Umbilical cord (tissue), 2 donors: ENCODE measurements around the gene TDP1. TPM values are rescaled to one million over a fixed set of nuclear protein-coding genes. Genes with fewer than 3 reads are reported as not detected.

Experiments used
- DNase-seq: peaks from one replicate; pipeline ENCODE4 v3.0.0-alpha.2; 2015; ENCODE audit warnings: low spot score
- total RNA-seq: library from RNA; depleted of rRNA; stranded (reverse); fragments of >200 nt; gene quantifications from one replicate; pipeline ENCODE4 v1.2.3, GENCODE V29; 2014; ENCODE audit warnings: low replicate concordance; ENCODE audit not compliant: insufficient read depth

Gene TDP1
- total RNA-seq = 24.1 TPM

DNA sequence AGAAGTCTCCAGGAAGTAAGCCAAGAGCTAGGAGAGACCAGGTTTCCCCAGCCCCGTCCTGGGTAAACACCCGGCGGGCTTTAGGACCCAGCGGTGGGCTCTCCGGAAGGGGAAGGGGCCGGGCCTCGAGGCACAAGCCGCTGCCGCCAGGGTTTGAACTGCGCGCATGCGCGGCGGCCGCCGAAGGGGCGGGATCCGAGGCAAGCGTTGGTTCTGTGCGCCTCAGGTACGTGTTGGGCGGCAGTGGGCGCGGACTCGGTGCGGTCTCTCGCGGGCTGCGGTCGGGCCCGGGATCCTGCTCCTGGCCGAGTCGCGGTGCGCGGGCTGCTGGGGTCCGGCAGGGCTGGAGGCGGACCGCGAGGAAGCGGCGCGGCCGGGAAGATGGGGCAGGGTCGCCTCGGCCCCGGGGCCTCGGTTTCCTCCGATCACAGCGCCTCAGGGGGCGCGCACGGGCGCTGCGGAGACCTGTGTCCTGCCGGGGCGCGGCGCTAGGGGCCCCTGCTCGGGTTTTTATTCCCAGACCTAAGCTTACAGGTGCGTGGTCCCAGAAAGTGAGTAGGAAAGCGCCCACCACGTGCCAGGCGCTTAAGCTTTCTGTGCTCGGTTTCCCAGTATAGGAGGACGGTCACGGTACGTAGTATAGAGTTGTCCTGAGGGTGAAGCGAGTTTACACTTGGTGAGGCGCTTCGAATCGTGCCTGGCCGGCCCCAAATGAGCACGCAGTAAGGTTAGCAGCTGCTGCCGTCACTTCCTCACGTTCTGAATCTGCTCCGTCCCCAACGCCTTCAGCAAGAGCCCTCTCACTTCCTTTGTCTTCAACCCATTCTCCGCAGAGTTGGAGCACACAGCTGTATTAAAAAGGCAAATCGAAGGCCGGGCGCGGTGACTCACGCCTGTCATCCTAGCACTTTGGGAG is at the start of gene TDP1:
TSS of gene TDP1 (plus strand) at position 183 of the 916 bp plus-strand sequence. CDS start 7,188 bp downstream, outside the sequence.
- DNase-seq = peak; percentile 99

DNA sequence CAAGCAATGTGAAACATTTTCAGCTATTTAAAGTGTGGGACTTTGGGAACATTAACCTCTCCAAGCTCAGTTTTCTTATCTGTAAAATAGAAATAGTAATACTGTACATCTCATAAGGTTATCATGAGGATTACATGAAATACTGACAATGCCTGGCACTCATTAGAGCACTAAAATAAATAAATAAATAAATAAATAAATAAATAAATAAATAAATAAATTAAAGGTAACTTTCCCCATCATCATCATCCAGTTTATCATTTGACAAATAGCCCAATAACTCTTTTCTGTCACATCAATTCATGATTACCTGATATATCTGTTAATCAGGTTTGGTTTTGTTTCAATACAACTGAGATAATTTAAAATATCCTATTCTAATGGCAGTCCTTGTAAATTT is 49.7 kb upstream of the TDP1 start:
- no peak for DNase-seq

DNA sequence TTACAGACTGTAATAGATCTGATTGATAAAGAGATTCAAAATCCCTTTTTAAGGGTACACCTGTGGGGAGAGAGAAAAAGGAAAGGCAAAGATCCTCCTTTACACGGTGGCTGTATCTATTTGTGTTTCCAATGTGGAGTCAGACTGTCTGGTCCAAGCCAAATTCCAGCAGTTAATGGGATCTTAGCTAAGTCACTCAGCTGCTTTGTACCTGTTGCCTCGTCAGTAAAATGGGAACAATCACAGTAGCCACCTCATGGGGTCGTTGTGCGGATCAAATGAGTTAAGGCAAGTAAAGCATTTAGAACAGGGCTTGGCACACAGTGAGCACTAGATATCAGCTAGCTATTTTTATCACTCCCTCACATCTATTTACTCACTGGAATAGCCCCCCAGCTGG is 48.1 kb upstream of the TDP1 start:
- DNase-seq = no peak

DNA sequence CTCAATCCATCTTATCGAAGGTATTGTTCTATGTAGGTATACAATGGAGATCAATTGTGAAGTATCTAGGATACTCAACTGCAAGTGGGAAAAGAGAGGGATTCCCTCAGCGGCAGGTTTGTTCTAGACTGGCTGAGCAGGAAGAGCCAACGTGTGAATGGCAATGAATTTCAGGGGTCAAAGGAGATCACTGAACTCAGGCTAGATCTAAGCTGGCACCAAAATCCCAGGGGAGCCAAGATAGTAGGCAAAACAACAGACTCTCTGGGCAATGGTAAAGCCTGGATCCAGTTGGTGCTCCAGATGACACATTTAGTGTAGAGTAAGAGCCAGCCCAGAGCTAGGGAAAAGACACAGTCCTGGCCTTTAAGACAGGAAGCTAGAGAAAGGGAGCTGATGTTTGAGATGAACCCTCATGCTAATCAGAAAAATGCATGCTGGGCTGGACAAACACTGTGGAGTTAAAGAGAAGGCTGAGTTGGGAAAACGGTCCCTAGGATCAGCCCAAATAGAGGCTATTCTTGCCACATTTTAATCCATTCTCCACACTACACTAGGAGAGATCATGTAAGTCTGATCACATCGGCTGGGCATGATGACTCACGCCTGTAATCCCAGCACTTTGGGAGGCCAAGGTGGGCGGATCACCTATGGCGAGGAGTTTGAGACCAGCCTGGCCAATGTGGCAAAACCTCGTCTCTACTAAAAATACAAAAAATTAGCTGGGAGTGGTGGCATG is 46.8 kb upstream of the TDP1 start:
- DNase-seq = no peak

DNA sequence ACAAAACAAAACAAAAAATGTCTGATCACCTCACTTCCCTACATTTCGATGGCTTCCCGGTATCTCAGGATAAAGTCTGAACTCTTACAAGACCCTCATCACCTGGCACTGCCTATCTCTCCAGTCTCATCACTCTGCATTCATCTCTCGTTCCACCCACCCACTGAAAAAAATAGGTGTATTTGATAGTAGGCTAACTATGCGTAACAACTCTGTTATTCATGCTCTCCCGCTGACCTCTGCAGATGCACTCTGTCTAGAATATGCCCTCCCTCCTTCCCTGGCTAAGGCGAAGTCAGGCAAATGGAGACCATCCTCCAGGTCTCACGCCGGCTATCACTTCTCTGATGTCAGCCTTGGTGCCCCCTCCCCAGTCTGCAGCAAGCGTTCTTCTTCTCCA is 46.1 kb upstream of the TDP1 start:
- no peak for DNase-seq

DNA sequence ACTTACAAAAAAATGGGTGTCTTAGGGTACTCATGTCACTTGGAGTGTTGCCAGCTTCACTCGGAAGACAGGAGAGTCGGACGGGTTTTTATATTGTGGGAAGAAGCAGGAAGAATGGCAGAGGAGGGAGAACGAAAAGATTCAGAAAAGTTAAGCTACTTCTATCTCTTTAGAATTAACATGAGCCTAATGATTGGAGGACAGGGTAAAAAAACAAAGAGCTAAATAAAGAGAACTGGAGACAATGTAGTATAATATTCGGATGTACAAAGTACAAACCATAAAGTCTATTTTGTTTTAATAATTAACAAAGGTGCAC is 45.1 kb upstream of the TDP1 start:
- peak; percentile 15 for DNase-seq

DNA sequence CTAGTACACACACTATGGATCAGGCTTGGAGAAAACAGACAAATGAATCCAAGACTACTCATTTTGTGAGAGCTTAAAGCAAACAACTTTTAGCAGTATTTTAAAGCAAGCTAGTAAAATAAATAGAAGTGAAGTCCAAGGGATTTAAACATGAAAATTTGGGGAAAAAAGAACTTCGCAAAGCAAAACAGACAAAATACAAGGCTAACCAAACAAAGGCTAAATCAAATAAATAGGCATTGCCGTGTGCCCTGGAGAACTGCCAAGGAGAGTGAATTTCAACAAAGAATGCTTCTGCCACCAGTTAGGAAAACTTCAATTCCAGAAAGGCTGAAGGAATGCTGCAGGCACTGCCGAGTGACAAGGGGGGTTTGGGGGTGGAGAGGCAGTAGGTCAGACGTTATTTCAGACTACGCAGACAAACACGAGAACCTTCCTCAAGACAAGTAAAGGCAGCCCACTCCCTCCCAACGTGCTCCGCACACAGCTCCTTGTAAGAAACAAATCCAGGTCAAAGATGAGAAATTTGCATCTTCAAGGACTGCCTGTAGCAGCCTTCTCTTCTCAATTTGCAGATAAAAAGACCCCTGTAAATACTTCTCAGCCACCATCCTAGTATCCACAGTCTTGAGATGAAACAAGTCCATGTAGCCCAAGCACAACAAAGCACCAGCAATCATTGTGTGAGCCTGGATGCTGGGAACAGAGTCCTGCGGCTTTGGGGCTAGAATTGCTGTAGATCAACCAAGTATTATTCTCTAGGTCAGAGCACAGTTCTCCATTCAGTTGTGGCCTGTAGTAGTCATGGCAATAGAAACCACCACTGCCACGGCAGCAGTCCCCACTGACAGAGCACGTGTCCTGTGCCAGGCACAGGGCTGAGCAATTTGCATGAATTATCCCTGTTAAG is 44.5 kb upstream of the TDP1 start:
- DNase-seq = peak; percentile 66

DNA sequence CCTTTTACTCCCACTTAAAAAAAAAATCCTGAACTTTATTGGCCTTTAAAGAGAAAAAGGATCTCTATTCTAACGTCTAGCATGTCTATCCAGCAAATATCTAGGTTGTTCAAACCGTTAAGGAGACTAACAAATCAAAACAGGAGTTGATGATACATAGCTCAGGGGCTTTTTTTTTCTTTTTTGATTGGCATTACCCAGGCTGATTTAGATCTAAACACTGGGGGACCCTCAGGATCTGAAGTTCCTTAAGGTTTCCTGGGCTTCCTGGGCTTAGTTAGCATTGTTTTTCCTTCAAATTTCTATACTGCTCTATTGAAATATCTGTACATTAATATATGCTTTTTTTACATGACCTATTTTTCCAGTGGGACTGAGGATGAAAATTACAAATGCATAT is 43.5 kb upstream of the TDP1 start:
- no peak for DNase-seq

DNA sequence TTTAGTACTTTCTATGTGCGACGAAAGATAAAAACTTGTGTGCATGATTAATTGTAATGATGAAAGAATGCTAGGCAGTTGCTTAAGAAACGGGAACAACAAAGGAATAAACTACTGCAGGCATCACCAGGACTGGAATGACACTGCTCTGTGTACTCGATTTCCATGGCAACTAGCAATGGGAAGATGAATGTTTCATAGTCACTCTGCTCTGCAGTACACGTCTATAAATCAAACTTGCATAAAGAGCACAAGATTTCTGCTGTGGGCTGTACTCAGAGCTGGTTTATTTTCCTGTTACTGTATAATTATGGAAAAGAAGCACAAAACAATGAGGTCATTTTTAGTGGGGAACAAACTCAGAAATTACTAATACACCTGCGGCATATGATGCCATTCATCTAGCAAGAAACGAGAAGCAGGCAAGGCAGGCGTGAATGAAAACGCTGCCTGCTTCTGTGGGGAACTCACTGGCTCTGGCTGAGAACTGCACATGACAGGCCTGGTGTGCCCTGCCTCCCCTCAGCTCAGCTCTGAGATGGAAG is 43.0 kb upstream of the TDP1 start:
- peak; percentile 97 for DNase-seq

DNA sequence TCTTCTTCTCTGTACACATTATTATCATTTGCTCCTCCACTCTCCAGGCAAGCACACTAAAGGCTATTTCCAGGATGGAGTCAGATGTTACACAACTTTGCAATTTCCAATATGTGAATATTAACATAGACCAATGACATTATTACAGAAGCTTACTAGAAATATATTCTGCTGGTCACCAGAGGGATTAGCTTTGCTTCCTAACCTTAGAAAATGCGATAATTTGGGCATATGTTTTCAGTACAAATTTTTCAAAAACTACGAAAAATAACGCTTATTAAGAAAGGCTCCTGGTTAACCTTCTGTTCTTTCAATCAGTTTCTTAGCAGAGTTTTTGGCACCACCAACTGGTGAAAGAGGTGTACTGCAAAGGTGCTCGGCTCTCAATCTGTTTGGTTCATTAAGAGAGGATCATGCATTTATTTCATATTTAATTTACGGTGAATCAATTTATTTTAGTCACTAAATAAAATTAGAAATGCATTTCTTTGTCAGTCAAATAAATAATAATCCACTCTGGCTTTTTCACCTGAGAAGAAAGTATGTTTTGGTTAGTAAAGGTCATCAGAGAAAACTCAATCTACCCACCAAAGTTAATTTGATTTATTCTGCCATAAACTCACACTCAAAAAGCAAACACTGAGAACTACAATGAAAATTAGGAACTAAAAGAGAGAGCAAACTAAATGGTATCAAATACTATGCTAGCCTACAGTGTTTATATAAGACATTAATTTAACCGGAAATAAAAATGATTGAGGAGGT is 40.4 kb upstream of the TDP1 start:
- peak; percentile 75 for DNase-seq

DNA sequence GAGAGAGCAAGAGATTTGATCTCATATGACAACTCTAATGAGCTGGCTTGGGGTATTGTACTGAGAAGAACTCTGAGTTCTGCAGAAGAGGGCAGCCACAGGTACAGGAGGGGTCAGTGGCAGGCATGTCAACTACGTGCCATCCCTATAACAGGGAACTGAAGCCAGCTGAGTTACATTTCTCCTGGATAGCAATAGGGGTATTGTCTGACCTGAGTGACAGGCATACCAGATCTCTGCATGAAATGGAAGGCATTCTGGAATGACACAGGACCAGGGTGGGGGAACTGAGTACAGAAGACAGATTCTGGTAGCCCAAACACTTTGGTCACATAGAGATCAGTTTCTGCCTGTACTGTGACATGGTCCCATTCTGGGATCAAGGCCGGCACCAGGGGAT is 37.0 kb upstream of the TDP1 start:
- no peak for DNase-seq

DNA sequence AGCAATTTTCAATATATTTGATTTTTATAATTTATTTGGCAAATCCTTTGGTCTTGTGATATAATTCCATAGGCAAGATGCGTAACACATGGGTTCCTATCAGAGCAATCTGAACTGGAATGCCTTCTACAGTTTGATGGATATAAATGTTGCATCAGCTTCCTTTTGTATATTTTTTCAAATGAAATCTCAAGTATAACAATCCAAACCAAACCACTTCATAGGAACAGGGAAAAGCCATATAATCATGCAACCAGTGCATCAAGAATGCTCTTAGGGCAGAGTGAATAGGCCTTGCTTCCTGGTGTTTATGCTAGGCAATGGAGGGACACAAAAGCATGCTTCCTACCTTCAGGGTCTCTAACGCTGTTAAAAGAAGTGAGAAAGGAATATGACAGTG is 35.7 kb upstream of the TDP1 start:
- DNase-seq = no peak

DNA sequence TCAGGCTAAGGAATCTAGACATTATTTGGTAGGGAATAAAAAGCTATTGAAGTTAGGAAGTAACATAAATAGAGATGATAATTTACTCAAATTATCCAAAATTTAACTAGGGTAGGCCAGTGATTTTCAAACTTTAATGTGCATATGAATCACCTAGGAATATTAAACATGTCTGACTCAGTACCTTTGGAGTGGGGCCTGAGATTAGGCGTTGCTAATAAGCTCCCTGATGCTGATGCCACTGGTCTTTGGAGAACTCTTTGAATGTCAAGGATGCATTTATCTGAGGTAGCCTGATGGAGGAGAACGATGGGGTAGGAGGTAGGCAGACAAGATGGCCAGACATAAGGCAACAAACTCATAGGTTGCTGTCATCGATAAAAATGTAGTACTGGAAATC is 34.4 kb upstream of the TDP1 start:
- DNase-seq = no peak

DNA sequence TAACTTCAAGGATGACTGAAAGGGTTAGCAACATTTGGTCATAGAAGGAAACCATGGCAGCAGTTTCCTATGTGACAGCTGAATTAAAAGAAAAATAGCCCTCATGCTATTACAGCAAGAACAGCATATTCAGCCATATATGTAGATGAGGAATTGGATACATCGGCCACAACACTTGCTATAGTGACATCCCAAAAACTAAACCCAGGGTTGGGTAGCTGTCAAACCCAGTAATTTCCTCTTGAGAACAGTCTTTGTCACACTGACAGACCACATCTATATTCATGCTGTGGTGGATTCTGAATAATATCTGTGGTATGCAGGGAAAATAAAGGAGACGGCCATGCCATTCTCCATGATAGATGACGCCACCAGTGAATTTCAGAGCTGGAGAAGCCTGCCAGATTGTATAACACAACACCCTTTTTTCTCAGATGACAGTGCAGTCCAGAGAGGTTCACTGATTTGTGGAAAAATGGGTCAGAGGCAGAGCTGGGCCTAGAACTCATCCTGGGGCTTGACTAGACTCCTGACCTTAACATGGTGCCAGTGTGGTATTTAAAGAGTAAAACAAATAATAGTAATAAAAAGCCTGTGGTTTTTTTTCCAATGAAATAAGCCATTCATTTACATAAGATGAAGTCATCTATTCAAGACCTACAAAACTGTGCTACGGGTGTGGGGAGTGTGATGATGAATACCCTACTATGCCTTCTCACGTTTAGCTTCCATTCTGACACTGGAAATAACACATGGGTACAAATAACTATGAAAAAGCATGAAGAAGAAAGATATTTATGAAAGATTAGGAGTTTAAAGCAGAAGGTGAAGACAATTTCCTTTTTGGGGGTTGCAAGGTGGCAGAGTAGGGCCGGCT is 33.5 kb upstream of the TDP1 start:
- peak; percentile 12 for DNase-seq

DNA sequence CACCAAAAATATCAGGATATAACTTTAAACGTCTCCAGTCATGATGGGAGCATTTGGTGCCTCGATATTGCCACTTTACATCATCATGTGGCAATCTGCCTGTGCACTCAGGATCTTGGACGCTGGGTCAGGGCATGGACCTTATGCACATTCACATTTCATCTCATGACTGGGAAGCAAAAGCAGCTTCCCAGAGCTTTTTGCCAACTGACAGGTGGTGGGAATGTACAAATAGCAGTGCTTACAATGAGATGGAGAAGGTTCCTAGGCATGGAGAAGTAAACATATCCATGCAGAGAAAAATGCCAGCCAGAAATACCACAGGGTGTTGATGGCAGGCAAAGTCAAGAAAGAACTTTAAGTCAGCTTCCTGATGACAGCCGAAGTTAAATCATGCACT is 31.5 kb upstream of the TDP1 start:
- no peak for DNase-seq

DNA sequence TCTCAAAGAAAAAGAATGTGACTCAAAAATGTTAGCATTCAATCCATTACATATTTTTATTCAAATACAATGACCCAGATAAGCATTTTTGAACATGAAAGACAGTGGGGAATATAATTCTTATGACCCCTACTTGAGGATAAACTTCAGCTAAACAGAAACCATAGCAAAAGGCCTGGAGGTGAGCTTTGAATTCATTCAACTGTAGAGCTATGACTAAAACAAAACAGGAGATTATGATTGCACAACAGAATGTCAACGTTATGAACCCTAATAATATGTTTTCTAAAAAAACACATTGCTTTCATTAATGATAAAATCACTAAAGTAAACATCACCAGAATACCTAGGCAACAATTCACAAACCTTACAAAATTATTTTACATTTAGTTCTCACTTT is 29.0 kb upstream of the TDP1 start:
- DNase-seq = no peak

DNA sequence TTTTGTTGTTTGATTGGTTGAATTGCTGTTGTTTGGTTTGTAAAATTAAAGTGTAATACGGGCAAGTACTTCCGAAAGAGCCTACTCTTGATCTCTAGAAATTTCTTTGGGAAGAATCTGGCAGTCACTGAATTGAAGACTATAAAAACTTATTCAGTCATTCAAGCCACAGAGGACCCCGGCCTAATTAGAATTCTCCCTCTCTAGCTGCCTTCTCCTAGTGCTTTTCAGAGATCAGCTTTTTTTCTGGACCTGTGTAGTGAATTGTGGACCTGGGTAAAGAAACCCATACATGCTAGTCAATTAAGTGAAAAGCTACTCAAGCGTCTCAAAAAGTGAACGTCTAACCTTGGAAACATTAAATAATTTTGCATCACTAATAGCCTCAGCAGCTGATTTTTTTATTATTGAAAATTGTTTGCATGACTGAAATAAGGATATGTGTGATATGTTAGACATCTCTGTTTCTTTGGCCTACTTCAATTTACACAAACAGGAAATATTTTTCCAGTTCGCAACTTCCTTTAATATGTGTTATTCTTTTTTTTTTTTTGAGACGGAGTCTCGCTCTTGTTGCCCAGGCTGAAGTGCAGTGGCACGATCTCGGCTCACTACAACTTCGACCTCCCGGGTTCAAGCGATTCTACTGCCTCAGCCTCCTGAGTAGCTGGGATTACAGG is 28.4 kb upstream of the TDP1 start:
- no peak for DNase-seq

DNA sequence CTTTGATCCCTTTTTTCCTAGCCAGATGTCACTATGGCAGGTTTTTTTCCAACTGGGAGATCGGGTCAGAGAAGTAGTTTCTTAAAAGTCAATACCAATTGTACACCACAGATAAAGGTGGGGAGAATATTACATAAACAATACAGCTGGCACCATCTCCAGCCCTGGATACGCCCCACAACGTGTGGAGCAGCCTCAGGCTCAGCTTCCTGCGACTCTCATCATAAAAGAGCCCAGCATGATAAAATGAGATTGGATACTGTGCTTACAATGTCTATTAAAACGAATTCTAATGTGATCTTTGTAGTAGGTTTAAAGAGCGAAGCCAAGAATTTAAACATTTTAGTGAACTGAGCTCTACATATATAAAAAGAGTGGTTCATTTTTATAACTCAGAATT is 22.7 kb upstream of the TDP1 start:
- DNase-seq = no peak

DNA sequence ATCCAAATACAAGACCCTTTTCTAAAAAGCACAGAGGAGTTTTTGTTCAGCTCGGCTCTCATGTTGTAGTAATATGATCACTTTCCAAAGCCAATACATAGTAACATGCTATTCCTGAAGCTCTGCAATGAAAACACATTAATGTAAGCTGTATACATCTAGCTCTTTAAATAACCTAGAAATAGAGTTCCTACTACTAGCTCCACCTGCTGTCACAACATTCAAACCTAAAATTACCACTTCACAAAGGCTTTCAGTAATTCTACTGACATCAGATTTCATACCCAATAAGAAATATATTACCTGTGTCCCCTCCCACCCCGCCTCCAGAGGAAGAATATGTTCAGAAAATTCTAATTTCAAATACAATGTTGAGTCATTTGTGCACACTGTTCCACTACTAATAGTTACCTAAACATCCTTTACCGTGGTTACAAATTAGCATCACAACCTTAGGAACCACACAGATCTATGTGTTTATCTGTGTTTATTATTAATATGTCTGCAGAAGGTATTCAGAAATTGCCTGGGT is 19.0 kb upstream of the TDP1 start:
- DNase-seq = no peak
